NCI-H446 (cell line): ENCODE data around the gene TBCD.

ENCODE experiments used
- DNase-seq, 2 experiments: peaks; one replicate each; lab custom pipeline; 2025; lab: John Stamatoyannopoulos, UW

Gene TBCD

GRCh38 chr17:82888583-82889495 lies 137.0 kb downstream of the TBCD start:
- DNase-seq, result no peak

DNA sequence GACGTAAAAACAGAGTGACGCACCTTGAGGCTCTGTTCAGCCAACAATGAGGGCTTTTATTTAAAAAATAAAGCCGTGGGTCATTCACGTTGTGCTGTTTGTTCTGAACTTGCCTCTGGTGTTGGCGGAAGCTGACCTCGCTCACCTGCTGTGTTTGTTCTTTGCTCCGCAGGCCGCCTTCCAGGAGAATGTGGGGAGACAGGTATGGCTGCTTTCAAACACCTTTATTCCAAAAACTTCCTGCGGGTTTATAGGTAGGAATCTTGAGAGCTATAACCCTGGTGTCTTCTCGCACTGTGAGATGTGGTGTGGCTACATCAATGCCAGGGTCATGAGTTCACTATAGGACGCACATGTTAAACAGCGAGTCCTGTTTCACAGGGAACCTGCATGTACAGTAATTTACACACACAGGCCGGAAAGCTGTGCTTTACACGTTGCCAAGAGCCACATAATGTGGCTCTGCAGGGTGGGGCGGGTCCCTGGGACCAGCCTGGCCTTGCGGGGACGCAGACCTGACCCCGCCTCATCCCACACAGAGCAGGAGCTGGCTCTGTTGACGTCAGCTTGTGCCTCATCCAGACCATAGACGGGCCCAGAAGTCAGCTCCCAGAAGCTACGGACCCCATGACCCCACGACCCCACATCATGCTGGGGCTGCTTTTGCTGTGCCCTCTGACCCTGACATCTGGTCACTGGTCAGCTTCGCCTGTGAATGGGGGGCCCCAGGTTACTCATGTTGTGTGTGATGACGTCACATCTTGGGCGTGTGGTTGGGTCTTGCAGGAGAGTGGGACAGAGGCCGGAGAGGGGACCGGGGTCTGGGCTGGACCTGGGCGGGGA lies 137.9 kb downstream of the TBCD start:
- no peak for DNase-seq

DNA sequence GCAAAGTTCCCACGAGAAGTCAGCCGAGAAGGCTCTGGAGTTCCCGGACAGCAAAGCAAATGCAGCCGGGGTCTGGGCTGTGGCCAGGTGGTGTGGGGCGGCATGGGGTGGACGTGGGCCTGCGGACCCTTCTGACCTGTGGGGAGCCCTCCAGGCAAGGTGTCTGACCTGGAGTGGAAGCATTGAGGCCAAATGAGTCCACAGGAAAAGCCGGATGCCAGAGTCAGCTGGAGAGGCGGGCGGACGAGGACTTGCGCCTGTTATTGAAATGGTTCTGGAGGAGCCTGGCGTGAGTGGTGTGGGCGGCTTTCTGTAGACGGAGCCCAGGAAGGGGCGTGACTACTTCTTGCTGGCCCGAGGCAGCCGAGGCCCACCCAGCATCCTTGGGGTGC lies 138.5 kb downstream of the TBCD start:
- no peak for DNase-seq

DNA sequence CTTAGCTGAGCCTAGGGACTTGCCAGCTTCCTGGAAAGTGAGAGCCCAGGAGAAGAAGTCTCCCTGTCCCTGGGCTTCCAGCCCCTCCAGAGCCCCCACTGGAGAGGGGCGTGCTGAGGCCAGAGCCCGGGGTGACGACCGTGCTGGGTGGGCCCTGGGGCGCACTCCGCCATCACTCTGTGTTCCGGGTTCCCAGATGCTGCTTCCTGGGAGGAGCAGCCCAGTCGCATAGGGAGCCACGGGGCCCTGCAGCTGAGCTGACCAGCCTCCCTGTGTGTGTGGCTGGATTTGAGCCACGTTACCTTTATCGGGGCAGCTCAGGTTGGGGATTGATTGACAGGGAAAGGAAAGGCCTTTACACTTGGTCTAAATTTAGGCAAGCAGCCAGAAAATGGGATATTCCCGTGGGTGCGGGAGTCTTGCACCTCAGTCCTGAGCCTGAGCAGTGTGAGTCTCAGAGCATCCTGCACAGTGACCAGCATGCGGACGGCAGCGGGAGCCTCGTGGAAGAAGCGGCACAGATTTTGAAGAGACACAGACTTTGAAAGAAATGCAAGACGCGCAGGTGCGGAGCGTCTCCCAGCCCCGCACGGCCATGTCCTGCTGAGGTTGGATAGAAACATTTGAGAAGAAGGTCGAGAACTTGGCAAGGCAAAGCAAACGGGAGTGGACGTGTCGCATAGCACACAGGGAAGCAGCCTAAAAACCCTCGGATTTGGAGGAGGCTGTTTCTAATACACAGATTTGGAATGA lies 139.2 kb downstream of the TBCD start:
- no peak for DNase-seq

- no peak for DNase-seq
Measured at GRCh38 chr17:82891911-82892310, 140.0 kb downstream of the TBCD start.

- DNase-seq, result no peak
Measured at GRCh38 chr17:82892899-82893565, 141.2 kb downstream of the TBCD start.

- DNase-seq, result no peak
Measured at GRCh38 chr17:82893779-82894178, 141.9 kb downstream of the TBCD start.

GRCh38 chr17:82894389-82894788 lies 142.5 kb downstream of the TBCD start:
- no peak for DNase-seq

GRCh38 chr17:82895087-82895486 lies 143.2 kb downstream of the TBCD start:
- DNase-seq, result no peak

GRCh38 chr17:82896071-82897000 lies 144.5 kb downstream of the TBCD start:
- no peak for DNase-seq

GRCh38 chr17:82897514-82898249 lies 145.8 kb downstream of the TBCD start:
- DNase-seq, result no peak

DNA sequence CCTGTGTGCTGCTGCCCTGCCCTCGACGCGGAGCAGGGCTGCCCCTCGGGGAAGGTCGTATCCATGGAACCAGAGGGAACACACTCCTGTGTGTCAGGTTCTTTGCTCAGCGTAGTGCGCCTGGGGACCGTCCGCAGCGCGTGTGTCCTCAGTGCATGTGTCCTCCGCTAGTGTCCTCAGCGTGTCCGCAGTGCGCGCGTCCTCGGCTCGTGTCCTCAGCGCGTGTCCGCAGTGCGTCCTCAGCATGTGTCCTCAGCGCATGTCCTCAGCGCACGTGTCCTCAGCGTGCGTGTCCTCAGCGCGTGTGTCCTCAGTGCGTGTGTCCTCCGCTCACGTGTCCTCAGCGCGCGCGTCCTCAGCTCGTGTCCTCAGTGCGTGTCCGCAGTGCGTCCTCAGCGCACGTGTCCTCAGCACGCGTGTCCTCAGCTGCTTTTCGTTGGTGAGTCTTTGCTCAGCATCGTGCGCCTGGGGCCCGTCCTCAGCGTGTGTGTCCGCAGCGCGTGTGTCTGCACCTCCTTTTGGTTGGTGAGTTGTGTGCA lies 147.2 kb downstream of the TBCD start:
- no peak for DNase-seq

- DNase-seq, result no peak
Measured at GRCh38 chr17:82899941-82900340, 148.1 kb downstream of the TBCD start.

- no peak for DNase-seq
Measured at GRCh38 chr17:82900741-82901140, 148.9 kb downstream of the TBCD start.

DNA sequence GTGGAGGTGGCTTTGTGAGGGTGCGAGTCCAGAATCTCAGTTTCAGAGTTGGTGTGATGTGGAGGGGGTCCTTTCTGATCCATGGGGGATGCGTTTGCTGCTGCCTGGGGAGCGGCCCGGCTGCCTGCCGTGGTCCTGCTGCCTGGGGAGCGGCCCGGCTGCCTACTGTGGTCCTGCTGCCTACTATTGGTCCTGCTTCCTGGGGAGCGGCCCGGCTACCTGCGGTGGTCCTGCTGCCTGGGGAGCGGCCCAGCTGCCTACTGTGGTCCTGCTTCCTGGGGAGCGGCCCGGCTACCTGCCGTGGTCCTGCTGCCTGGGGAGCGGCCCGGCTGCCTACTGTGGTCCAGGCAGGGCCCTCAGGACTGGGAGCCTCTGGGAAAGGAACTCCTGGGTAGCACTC lies 149.5 kb downstream of the TBCD start:
- DNase-seq, result no peak

- no peak for DNase-seq
Measured at GRCh38 chr17:82901856-82902255, 150.0 kb downstream of the TBCD start.

GRCh38 chr17:82902972-82903874 lies 151.4 kb downstream of the TBCD start:
- DNase-seq, result no peak

DNA sequence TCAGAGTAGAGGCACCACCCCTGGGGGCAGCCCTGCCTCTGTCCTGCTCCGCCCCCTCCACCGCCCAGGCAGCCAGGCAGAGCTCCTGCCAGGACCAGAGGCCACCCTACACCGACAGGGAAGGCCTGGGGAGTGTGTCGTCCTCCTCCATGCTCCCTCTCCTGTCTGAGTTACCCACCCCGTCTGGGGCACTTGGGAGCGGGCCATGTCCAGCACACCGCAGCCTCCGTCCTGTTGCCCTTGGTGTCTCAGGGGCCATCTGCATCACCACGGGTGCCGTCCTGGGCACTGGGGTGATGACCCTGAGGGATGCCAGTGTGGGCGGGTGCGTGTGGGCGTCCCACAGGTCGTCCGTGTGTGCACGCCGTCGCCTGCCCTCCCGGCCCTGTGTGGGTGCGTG lies 153.3 kb downstream of the TBCD start:
- DNase-seq, result no peak
